ENCODE measurements around the gene RAPGEF4. TPM values are rescaled to one million over a fixed set of nuclear protein-coding genes. Genes with fewer than 3 reads are reported as not detected.

Gene RAPGEF4
- total and polyA plus RNA-seq, 2 donors (not counting 1 experiment from before 2014, with no cell fraction given) = 0.22 to 0.30 TPM

GRCh38 chr2:172804423-172804822 lies 68.8 kb downstream of the RAPGEF4 start:
- Histone ChIP-seq H3K27me3 (replicated peaks in 1 of 4; ENCODE audit: control extremely low read depth in 1 of 4, control insufficient read depth in 3 of 4, insufficient read depth in 4 of 4, low read length in 3 of 4) (peaks cover 0 to 4% (median 1%) of the 10 kb centered on the region in 4 experiments), H3K4me3 (ENCODE audit: control extremely low read depth in 1 of 5, extremely low read depth in 1 of 5, insufficient read depth in 1 of 5, low read depth in 2 of 5, low read length in 4 of 5) (no peak overlapping the region), H2AFZ (ENCODE audit: insufficient read depth, low read depth, low read length, poor library complexity, severe bottlenecking) (no peak overlapping the region), H4K20me1 (ENCODE audit: control insufficient read depth, insufficient read depth, low read length, poor library complexity, severe bottlenecking) (no peaks in the 10 kb centered on the region), H3K4me1 (ENCODE audit: control insufficient read depth in 2 of 2, insufficient read depth in 2 of 2, low read length in 2 of 2) (no peaks in the 10 kb centered on the region), H3K4me2 (replicated peaks; ENCODE audit: low read depth, low read length, poor library complexity, severe bottlenecking) (no peak overlapping the region), H3K36me3 (replicated peaks in 1 of 2; ENCODE audit: control extremely low read depth in 1 of 2, control insufficient read depth in 1 of 2, extremely low read depth in 1 of 2, insufficient read depth in 2 of 2, low read length in 1 of 2) (no peaks in the 10 kb centered on the region), H3K9me3 (ENCODE audit: control extremely low read depth in 1 of 3, control insufficient read depth in 2 of 3, insufficient read depth in 1 of 3, low read length in 2 of 3) (peaks cover 0 to 15% (median 3%) of the 10 kb centered on the region in 3 donors), H3K79me2 (ENCODE audit: control insufficient read depth, insufficient read depth, low read length) (no peaks in the 10 kb centered on the region), H3K27ac (ENCODE audit: low read length in 2 of 2) (no peak overlapping the region), H3K9ac (ENCODE audit: low read length) (no peak overlapping the region)
- TF ChIP-seq EZH2 (IDR thresholded peaks at IDR 0.05; ENCODE audit: borderline replicate concordance, insufficient read depth, low read depth, low read length, poor library complexity, severe bottlenecking) = no peak
- no peak for TF ChIP-seq CTCF (IDR thresholded peaks at IDR 0.05)
- ChIA-PET CTCF (interaction anchor here (4.1 kb wide), 1 partner anchor 127 kb away, joined by 15 read pairs; no protein-coding TSS in a partner anchor), POLR2A (no interaction called here)
- H3K27me3 Mint-ChIP-seq = peaks cover 5% of the 10 kb centered on the region
- no peak for DNase-seq
- H3K27ac Mint-ChIP-seq = no peak overlapping the region
- H3K4me1 Mint-ChIP-seq = no peaks in the 10 kb centered on the region
- 70% methylated on average over 3 of the region's 4 CpGs for whole genome bisulfite sequencing (ENCODE audit: insufficient coverage)
- no peak overlapping the region for H3K4me3 Mint-ChIP-seq
- H3K9me3 Mint-ChIP-seq (ENCODE audit: insufficient read depth) = peaks cover 11% of the 10 kb centered on the region
- ATAC-seq (ENCODE audit: low read depth) = no peak
- intact Hi-C loops (cut with micrococcal nuclease) = no loop called here

- Mint-ChIP-seq H3K9me3 (ENCODE audit: insufficient read depth) (peaks cover 8% of the 10 kb centered on the region), H3K4me3 (no peak overlapping the region), H3K4me1 (no peaks in the 10 kb centered on the region), H3K27ac (no peak overlapping the region), H3K27me3 (peaks cover 2% of the 10 kb centered on the region)
- Histone ChIP-seq H2AFZ (ENCODE audit: insufficient read depth, low read depth, low read length, poor library complexity, severe bottlenecking) (no peak overlapping the region), H3K9me3 (ENCODE audit: control extremely low read depth in 1 of 3, control insufficient read depth in 2 of 3, insufficient read depth in 1 of 3, low read length in 2 of 3) (peaks cover 0 to 11% (median 3%) of the 10 kb centered on the region in 3 donors), H3K27me3 (replicated peaks in 1 of 4; ENCODE audit: control extremely low read depth in 1 of 4, control insufficient read depth in 3 of 4, insufficient read depth in 4 of 4, low read length in 3 of 4) (peaks cover 0 to 4% (median 1%) of the 10 kb centered on the region in 4 experiments), H3K9ac (ENCODE audit: low read length) (no peak overlapping the region), H4K20me1 (ENCODE audit: control insufficient read depth, insufficient read depth, low read length, poor library complexity, severe bottlenecking) (no peaks in the 10 kb centered on the region), H3K4me1 (ENCODE audit: control insufficient read depth in 2 of 2, insufficient read depth in 2 of 2, low read length in 2 of 2) (no peaks in the 10 kb centered on the region), H3K4me2 (replicated peaks; ENCODE audit: low read depth, low read length, poor library complexity, severe bottlenecking) (no peak overlapping the region), H3K79me2 (ENCODE audit: control insufficient read depth, insufficient read depth, low read length) (no peaks in the 10 kb centered on the region), H3K4me3 (ENCODE audit: control extremely low read depth in 1 of 5, extremely low read depth in 1 of 5, insufficient read depth in 1 of 5, low read depth in 2 of 5, low read length in 4 of 5) (no peak overlapping the region), H3K36me3 (replicated peaks in 1 of 2; ENCODE audit: control extremely low read depth in 1 of 2, control insufficient read depth in 1 of 2, extremely low read depth in 1 of 2, insufficient read depth in 2 of 2, low read length in 1 of 2) (no peaks in the 10 kb centered on the region), H3K27ac (ENCODE audit: low read length in 2 of 2) (no peak overlapping the region)
- CTCF ChIA-PET = interaction anchor here (1.0 to 4.1 kb wide), 5 partner anchors 9 to 125 kb away, joined by 3 to 15 read pairs (median 5); no protein-coding TSS in a partner anchor
- TF ChIP-seq EZH2 (IDR thresholded peaks at IDR 0.05; ENCODE audit: borderline replicate concordance, insufficient read depth, low read depth, low read length, poor library complexity, severe bottlenecking) = no peak
- TF ChIP-seq CTCF (IDR thresholded peaks at IDR 0.05) = peak; percentile 84
- intact Hi-C loops (cut with micrococcal nuclease) = loop anchor here (5.0 kb wide), 1 partner anchor 1536 kb away; no protein-coding TSS in a partner anchor
- no peak for ATAC-seq (ENCODE audit: low read depth)
- peak; percentile 17 for DNase-seq
- POLR2A ChIA-PET = no interaction called here
- 0% methylated on average over 1 of the region's 2 CpGs for WGBS (ENCODE audit: insufficient coverage)
Observed at GRCh38 chr2:172806493-172806892, 70.8 kb downstream of the RAPGEF4 start.

Data from B cell (primary cell).